K562 (cell line): ENCODE results near the gene FOXN1. TPM values are rescaled to one million over a fixed set of nuclear protein-coding genes. Genes with fewer than 3 reads are reported as not detected.

Experiments
- BHLHE40 ChIP-seq: IDR thresholded peaks from 2 replicates; pipeline ENCODE4 v1.6.1; 2011; ENCODE audit warnings: low read length, improper control_type of control experiment
- ESRRB ChIP-seq: fragments of 250-450 bp; sonication (Bioruptor Pico); IDR thresholded peaks from 2 replicates; pipeline ENCODE4 v1.5.0; 2020; ENCODE audit warnings: mild to moderate bottlenecking, moderate library complexity, borderline replicate concordance
- GABPA ChIP-seq: fragments of 200-800 bp; sonication (Bioruptor generic); conservative IDR thresholded peaks from 2 replicates; pipeline ENCODE4 v1.6.1; 2016; ENCODE audit warnings: low read depth, missing genetic modification characterization, missing compliant biosample characterization
- HDAC1 ChIP-seq, 2 experiments: fragments of 450-650 bp; IDR thresholded peaks; 2 replicates each; pipeline ENCODE4 v1.6.1; 2016 to 2017; ENCODE audit warnings: inconsistent platforms in 1 of 2, mild to moderate bottlenecking in 1 of 2, moderate library complexity in 1 of 2
- NFIX ChIP-seq: fragments of 250-450 bp; sonication (Bioruptor Pico); IDR thresholded peaks from 2 replicates; pipeline ENCODE4 v1.4.0; 2020; ENCODE audit warnings: low read depth, mild to moderate bottlenecking, moderate library complexity
- NR4A1 ChIP-seq, 2 experiments: fragments of 250-450 bp in 1 of 2; fragments of 450-650 bp in 1 of 2; sonication (Bioruptor Pico) in 1 of 2; IDR thresholded peaks; 2 replicates each; pipeline versions ENCODE4 v1.4.0 to v1.6.1; 2016 to 2020; ENCODE audit warnings: mild to moderate bottlenecking in 2 of 2, missing compliant biosample characterization in 1 of 2, missing genetic modification characterization in 1 of 2, moderate library complexity in 1 of 2
- PHB2 ChIP-seq: fragments of 450-650 bp; IDR thresholded peaks from 2 replicates; pipeline ENCODE4 v1.6.1; 2017; ENCODE audit warnings: low read depth
- POLR2G ChIP-seq: fragments of 200-400 bp; formaldehyde crosslinking; IDR thresholded peaks from 2 replicates; pipeline ENCODE4 v1.6.1; 2017; ENCODE audit warnings: low read depth, mild to moderate bottlenecking, antibody characterized with exemption, low read length, moderate library complexity
- POLR3G ChIP-seq: IDR thresholded peaks from 2 replicates; pipeline ENCODE4 v1.6.1; 2011; ENCODE audit not compliant: insufficient read length, insufficient replicate concordance; ENCODE audit errors: extremely low read depth
- PRPF4 ChIP-seq: fragments of 200-400 bp; formaldehyde crosslinking; IDR thresholded peaks from one replicate; pipeline ENCODE4 v1.6.1; 2017; ENCODE audit warnings: low read length, low read depth, mild to moderate bottlenecking; ENCODE audit not compliant: insufficient read depth, poor library complexity, severe bottlenecking
- RAD21 ChIP-seq, 2 experiments: fragments of 250-450 bp in 1 of 2; fragments of 450-650 bp in 1 of 2; sonication (Bioruptor Pico) in 1 of 2; formaldehyde crosslinking in 1 of 2; IDR thresholded peaks in 1 of 2; conservative IDR thresholded peaks in 1 of 2; 2 replicates each; pipeline versions ENCODE4 v1.4.0 to v1.8.0; 2020 to 2022; ENCODE audit warnings: mild to moderate bottlenecking in 2 of 2, moderate library complexity in 1 of 2
- RFX1 ChIP-seq: fragments of 450-650 bp; IDR thresholded peaks from 2 replicates; pipeline ENCODE4 v1.6.1; 2016; ENCODE audit warnings: mild to moderate bottlenecking, moderate library complexity
- THRAP3 ChIP-seq: fragments of 450-650 bp; IDR thresholded peaks from 2 replicates; pipeline ENCODE4 v1.6.1; 2016; ENCODE audit warnings: mild to moderate bottlenecking, inconsistent platforms, borderline replicate concordance
- TRIM24 ChIP-seq, 2 experiments: fragments of 450-650 bp; IDR thresholded peaks; 2 replicates each; pipeline ENCODE4 v1.6.1; 2016
- ZBTB8A ChIP-seq: fragments of 450-650 bp; IDR thresholded peaks from 2 replicates; pipeline ENCODE4 v1.6.1; 2018; ENCODE audit warnings: mild to moderate bottlenecking, moderate library complexity; ENCODE audit not compliant: partially characterized antibody
- ZC3H4 ChIP-seq: sonication (generic); formaldehyde crosslinking; IDR thresholded peaks from 2 replicates; pipeline ENCODE4 v1.9.0; 2021; ENCODE audit warnings: missing genetic modification reagents, borderline replicate concordance
- ZNF24 ChIP-seq: fragments of 450-650 bp; IDR thresholded peaks from 2 replicates; pipeline ENCODE4 v1.6.1; 2016
- ZNF263 ChIP-seq: sonication (generic); formaldehyde crosslinking; IDR thresholded peaks from 2 replicates; pipeline ENCODE4 v1.8.0; 2022; ENCODE audit warnings: mild to moderate bottlenecking, missing genetic modification reagents, borderline replicate concordance
- ZNF586 ChIP-seq: fragments of 450-650 bp; formaldehyde crosslinking; conservative IDR thresholded peaks from 2 replicates; pipeline ENCODE4 v1.4.0; 2020; ENCODE audit warnings: mild to moderate bottlenecking, moderate library complexity
- polyA plus RNA-seq, 8 experiments: library from polyadenylated mRNA; depleted of rRNA in 4 of 8; stranded (reverse) in 5 of 8; unstranded in 3 of 8; fragments of >200 nt; fragmentation: Nextera tagmentation in 2 of 8; fragmentation: Illumina TruSeq in 1 of 8; extraction: Ambion mirVana in 2 of 8; extraction: Trizol in 1 of 8; gene quantifications; 2 replicates each; pipeline versions ENCODE4 v1.2.1 to v1.2.3, GENCODE V29; 2011 to 2014; ENCODE audit warnings: inconsistent platforms in 1 of 8, missing spikeins in 1 of 8
- total RNA-seq, 7 experiments: library from RNA; depleted of rRNA in 6 of 7; stranded (reverse); fragments of >200 nt in 6 of 7; fragmentation: Illumina TruSeq in 2 of 7; extraction: Trizol in 2 of 7; gene quantifications; 2 replicates each; pipeline versions ENCODE4 v1.2.1 to v1.2.3, GENCODE V29; 2011 to 2021; ENCODE audit warnings: low replicate concordance in 1 of 7
- TF ChIP-seq, protein P1 (sequence below), 2 experiments: fragments of 450-650 bp in 1 of 2; sonication (generic) in 1 of 2; formaldehyde crosslinking; conservative IDR thresholded peaks; 2 replicates each; pipeline versions ENCODE4 v1.4.0 to v1.8.1; 2020 to 2022; ENCODE audit warnings: mild to moderate bottlenecking in 1 of 2, missing genetic modification reagents in 1 of 2
- TF ChIP-seq, protein P2 (sequence below): fragments of 450-650 bp; IDR thresholded peaks from 2 replicates; pipeline ENCODE4 v1.6.1; 2016; ENCODE audit warnings: low read depth, mild to moderate bottlenecking, moderate library complexity
- TF ChIP-seq, protein P3 (sequence below): sonication (generic); formaldehyde crosslinking; IDR thresholded peaks from 2 replicates; pipeline ENCODE4 v1.8.1; 2022; ENCODE audit warnings: missing genetic modification reagents
- TF ChIP-seq, protein P4 (sequence below): fragments of 450-650 bp; IDR thresholded peaks from 2 replicates; pipeline ENCODE4 v1.6.1; 2016
- TF ChIP-seq, protein P5 (sequence below): fragments of 450-650 bp; formaldehyde crosslinking; IDR thresholded peaks from 2 replicates; pipeline ENCODE4 v1.4.0; 2020; ENCODE audit warnings: mild to moderate bottlenecking, mixed read lengths

FOXN1 gene
- total and polyA plus RNA-seq, 9 of the 15 experiments (the other 6 are each of a cell fraction or from before 2014, with no cell fraction given), result not detected

DNA sequence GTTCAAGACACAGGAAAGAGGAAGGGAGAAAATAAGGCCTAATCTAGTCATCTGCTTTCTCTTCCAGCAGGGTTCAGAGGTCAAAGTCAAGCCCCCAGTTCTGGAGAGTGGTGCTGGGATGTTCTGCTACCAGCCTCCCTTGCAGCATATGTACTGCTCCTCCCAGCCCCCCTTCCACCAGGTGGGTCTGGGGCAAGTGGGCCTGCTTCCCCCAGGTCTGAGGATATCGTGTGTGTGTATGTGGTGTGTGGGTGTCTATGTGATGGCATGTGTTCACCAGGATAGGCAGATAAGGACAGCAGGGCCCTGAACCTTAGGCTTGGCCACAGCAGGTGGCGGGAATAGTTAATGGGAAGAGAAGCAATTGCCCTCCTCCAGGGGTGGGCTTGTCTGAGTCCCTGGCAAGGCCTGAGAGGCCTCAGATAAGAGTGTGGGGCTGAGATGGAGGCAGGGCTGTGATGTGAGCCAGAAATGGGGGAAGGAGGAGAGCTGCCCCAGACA lies 21.1 kb downstream of the FOXN1 start (continued):
- TF ChIP-seq ZNF24, result 0 out of 2 replicates have a peak, but pooled peaks have one; percentile 8
- TF ChIP-seq ESRRB, result no peak
- TF ChIP-seq, protein P1, sequence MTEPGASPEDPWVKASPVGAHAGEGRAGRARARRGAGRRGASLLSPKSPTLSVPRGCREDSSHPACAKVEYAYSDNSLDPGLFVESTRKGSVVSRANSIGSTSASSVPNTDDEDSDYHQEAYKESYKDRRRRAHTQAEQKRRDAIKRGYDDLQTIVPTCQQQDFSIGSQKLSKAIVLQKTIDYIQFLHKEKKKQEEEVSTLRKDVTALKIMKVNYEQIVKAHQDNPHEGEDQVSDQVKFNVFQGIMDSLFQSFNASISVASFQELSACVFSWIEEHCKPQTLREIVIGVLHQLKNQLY (CRISPR knock-in tag; conservative IDR thresholded peaks at IDR 0.05), result no peak
- no peak for TF ChIP-seq PRPF4
- TF ChIP-seq ZBTB8A, result no peak
- TF ChIP-seq POLR2G, result no peak
- TF ChIP-seq, protein P2, sequence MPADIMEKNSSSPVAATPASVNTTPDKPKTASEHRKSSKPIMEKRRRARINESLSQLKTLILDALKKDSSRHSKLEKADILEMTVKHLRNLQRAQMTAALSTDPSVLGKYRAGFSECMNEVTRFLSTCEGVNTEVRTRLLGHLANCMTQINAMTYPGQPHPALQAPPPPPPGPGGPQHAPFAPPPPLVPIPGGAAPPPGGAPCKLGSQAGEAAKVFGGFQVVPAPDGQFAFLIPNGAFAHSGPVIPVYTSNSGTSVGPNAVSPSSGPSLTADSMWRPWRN, result peak; percentile 79; the same call in 1 of the 2 replicates
- TF ChIP-seq RAD21 (CRISPR knock-in tag; conservative IDR thresholded peaks at IDR 0.05 in 1 of 2, IDR thresholded peaks at IDR 0.05 in 1 of 2), result no peak
- no peak for TF ChIP-seq ZNF263
- TF ChIP-seq TRIM24 (IDR thresholded peaks at IDR 0.05), result peak; percentile 100
- TF ChIP-seq, protein P3, sequence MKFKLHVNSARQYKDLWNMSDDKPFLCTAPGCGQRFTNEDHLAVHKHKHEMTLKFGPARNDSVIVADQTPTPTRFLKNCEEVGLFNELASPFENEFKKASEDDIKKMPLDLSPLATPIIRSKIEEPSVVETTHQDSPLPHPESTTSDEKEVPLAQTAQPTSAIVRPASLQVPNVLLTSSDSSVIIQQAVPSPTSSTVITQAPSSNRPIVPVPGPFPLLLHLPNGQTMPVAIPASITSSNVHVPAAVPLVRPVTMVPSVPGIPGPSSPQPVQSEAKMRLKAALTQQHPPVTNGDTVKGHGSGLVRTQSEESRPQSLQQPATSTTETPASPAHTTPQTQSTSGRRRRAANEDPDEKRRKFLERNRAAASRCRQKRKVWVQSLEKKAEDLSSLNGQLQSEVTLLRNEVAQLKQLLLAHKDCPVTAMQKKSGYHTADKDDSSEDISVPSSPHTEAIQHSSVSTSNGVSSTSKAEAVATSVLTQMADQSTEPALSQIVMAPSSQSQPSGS (CRISPR knock-in tag), result no peak
- no peak for TF ChIP-seq NR4A1 (CRISPR knock-in tag; IDR thresholded peaks at IDR 0.05)
- TF ChIP-seq NR4A1 (tag; IDR thresholded peaks at IDR 0.05), result peak; percentile 96
- TF ChIP-seq POLR3G, result no peak
- TF ChIP-seq ZC3H4 (CRISPR knock-in tag), result no peak
- TF ChIP-seq, protein P4, sequence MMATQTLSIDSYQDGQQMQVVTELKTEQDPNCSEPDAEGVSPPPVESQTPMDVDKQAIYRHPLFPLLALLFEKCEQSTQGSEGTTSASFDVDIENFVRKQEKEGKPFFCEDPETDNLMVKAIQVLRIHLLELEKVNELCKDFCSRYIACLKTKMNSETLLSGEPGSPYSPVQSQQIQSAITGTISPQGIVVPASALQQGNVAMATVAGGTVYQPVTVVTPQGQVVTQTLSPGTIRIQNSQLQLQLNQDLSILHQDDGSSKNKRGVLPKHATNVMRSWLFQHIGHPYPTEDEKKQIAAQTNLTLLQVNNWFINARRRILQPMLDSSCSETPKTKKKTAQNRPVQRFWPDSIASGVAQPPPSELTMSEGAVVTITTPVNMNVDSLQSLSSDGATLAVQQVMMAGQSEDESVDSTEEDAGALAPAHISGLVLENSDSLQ, result no peak; the same call in 1 of the 2 replicates
- no peak for TF ChIP-seq GABPA
- TF ChIP-seq ZNF586 (CRISPR knock-in tag), result no peak
- no peak for TF ChIP-seq NFIX (CRISPR knock-in tag)
- TF ChIP-seq PHB2, result peak; percentile 98
- no peak for TF ChIP-seq RFX1
- TF ChIP-seq BHLHE40, result peak; percentile 52; the same call in 1 of the 2 replicates
- peak in 1 of 2 experiments; percentile 86; a peak in 2 of 4 replicates for TF ChIP-seq HDAC1 (IDR thresholded peaks at IDR 0.05)
- TF ChIP-seq THRAP3, result no peak
- TF ChIP-seq, protein P5, sequence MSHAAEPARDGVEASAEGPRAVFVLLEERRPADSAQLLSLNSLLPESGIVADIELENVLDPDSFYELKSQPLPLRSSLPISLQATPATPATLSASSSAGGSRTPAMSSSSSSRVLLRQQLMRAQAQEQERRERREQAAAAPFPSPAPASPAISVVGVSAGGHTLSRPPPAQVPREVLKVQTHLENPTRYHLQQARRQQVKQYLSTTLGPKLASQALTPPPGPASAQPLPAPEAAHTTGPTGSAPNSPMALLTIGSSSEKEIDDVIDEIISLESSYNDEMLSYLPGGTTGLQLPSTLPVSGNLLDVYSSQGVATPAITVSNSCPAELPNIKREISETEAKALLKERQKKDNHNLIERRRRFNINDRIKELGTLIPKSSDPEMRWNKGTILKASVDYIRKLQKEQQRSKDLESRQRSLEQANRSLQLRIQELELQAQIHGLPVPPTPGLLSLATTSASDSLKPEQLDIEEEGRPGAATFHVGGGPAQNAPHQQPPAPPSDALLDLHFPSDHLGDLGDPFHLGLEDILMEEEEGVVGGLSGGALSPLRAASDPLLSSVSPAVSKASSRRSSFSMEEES, result no peak
